ENCODE measurements around the gene C3orf20. TPM values are rescaled to one million over a fixed set of nuclear protein-coding genes. Genes with fewer than 3 reads are reported as not detected.

Gene C3orf20
- total RNA-seq, 2 donors from 2014 or later: 0.16 to 0.45 TPM

- H3K4me3 Mint-ChIP-seq: no peak overlapping the region
- H3K4me1 Mint-ChIP-seq: no peaks in the 10 kb centered on the region
- H3K36me3 Mint-ChIP-seq (ENCODE audit: low read depth): no peaks in the 10 kb centered on the region
- H3K27ac Mint-ChIP-seq: no peak overlapping the region
- peaks cover 17% of the 10 kb centered on the region for H3K27me3 Mint-ChIP-seq
- H3K9me3 Mint-ChIP-seq: peaks cover 3% of the 10 kb centered on the region
- ATAC-seq (replicated peaks): no peak
These were observed 25.9 kb downstream of the C3orf20 start for GRCh38 chr3:14700891-14701290.

- Mint-ChIP-seq H3K27ac (no peak overlapping the region), H3K9me3 (peaks cover 3% of the 10 kb centered on the region), H3K27me3 (peaks cover 17% of the 10 kb centered on the region), H3K36me3 (ENCODE audit: low read depth) (no peaks in the 10 kb centered on the region), H3K4me1 (no peaks in the 10 kb centered on the region), H3K4me3 (no peak overlapping the region)
- no peak for ATAC-seq (replicated peaks)
These were observed 26.7 kb downstream of the C3orf20 start for GRCh38 chr3:14701676-14702075.

- no peaks in the 10 kb centered on the region for H3K36me3 Mint-ChIP-seq (ENCODE audit: low read depth)
- no peaks in the 10 kb centered on the region for H3K4me1 Mint-ChIP-seq
- peaks cover 11% of the 10 kb centered on the region for H3K27me3 Mint-ChIP-seq
- no peak overlapping the region for H3K27ac Mint-ChIP-seq
- ATAC-seq (replicated peaks): no peak
- no peak overlapping the region for H3K4me3 Mint-ChIP-seq
- H3K9me3 Mint-ChIP-seq: peaks cover under 1% of the 10 kb centered on the region
These were observed 28.3 kb downstream of the C3orf20 start for GRCh38 chr3:14703128-14703750.

DNA sequence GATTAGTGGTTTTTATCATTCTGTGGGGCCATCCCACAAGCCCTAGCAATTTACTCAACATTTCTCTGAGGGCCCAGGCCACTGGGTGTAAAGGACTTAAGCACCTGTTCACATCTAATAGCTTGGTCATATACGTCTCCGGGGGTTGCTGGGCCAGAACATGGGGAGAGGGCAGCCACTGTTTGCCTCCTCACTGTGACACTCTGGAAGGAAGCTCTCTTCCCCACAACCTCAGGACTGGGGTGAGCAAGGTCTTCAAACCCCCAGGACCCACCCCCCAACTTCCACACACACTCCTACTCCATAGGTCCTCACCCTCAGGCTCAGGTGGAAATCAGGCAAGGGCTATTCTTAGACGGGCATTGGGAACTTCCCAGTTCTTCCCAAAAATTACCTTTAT is 28.9 kb downstream of the C3orf20 start:
- Mint-ChIP-seq H3K27me3 (peaks cover 10% of the 10 kb centered on the region), H3K4me3 (no peak overlapping the region), H3K4me1 (no peaks in the 10 kb centered on the region), H3K27ac (no peak overlapping the region), H3K36me3 (ENCODE audit: low read depth) (no peaks in the 10 kb centered on the region), H3K9me3 (no peaks in the 10 kb centered on the region)
- no peak for ATAC-seq (replicated peaks)

GRCh38 chr3:14706096-14706495 is 31.2 kb downstream of the C3orf20 start:
- Mint-ChIP-seq H3K4me1 (no peaks in the 10 kb centered on the region), H3K36me3 (ENCODE audit: low read depth) (no peaks in the 10 kb centered on the region), H3K9me3 (peaks cover 7% of the 10 kb centered on the region), H3K4me3 (no peak overlapping the region), H3K27ac (no peak overlapping the region), H3K27me3 (peaks cover 4% of the 10 kb centered on the region)
- ATAC-seq (replicated peaks): no peak

DNA sequence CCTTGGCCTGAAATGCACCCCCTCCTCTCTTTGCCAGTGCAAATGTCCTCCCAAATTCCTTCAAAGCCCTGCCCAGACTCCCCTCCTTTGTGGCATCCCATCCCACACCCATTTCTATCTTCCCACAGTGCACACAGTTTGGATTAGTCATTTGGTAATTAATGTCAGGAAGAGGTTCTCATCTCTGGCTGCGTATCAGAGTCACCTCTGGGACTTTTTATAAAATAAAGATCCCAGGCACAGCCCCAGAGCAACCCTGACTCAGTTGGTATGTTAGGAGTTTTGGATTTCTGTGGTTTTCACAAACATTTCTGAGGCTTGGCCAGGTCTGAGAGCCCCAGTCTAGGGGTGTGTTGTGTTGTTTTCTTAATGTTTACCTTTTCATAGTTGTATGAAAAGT is 41.6 kb downstream of the C3orf20 start:
- H3K27me3 Mint-ChIP-seq: peaks cover 31% of the 10 kb centered on the region
- no peak overlapping the region for H3K4me3 Mint-ChIP-seq
- no peaks in the 10 kb centered on the region for H3K4me1 Mint-ChIP-seq
- ATAC-seq (replicated peaks): no peak
- peaks cover 6% of the 10 kb centered on the region for H3K9me3 Mint-ChIP-seq
- no peaks in the 10 kb centered on the region for H3K36me3 Mint-ChIP-seq (ENCODE audit: low read depth)
- no peak overlapping the region for H3K27ac Mint-ChIP-seq

- H3K9me3 Mint-ChIP-seq: peaks cover 6% of the 10 kb centered on the region
- no peak overlapping the region for H3K27ac Mint-ChIP-seq
- ATAC-seq (replicated peaks): no peak
- H3K36me3 Mint-ChIP-seq (ENCODE audit: low read depth): no peaks in the 10 kb centered on the region
- H3K27me3 Mint-ChIP-seq: peaks cover 28% of the 10 kb centered on the region
- H3K4me1 Mint-ChIP-seq: no peaks in the 10 kb centered on the region
- no peak overlapping the region for H3K4me3 Mint-ChIP-seq
These were observed 42.4 kb downstream of the C3orf20 start for GRCh38 chr3:14717307-14717706.

DNA sequence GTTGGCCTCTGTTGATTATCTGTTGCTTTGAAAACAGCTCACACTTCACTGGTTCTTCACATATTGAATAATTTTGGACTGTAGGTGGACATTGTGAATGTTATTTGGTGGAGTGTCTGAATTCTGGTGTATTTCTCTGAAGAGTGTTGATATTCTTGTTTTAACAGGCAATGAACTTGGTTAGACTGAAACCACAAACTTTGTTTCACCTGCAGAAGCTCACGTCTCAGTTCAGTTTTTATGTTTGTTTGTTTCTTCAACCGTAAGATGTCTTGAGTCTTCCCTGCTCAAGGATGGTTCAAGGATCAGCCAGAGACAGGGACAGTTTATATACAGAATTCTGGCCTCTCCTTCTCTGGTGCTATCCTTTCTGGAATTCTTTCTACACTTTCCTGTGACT is 43.6 kb downstream of the C3orf20 start:
- Mint-ChIP-seq H3K4me1 (no peaks in the 10 kb centered on the region), H3K36me3 (ENCODE audit: low read depth) (no peaks in the 10 kb centered on the region), H3K27me3 (peaks cover 23% of the 10 kb centered on the region), H3K9me3 (no peaks in the 10 kb centered on the region), H3K4me3 (no peak overlapping the region), H3K27ac (no peak overlapping the region)
- no peak for ATAC-seq (replicated peaks)

DNA sequence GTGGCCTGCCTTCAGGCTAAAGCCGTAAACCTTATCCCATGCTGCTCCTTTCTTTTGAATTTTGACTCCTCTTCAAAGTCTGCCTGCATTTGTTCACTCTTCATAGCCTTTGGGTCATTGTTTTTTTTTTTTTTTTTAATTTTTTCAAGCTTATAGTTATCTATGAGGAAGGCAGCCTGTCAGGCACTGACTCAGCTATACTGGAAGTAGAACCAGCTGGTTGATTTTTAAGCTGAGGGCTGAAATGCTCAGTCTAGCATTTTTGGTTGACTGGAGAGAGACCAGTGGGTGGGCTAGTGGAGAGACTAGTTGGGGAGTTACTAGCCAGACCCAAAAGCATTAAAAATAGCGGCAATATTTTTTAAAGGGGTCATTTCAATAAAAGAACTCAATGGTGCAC is 44.1 kb downstream of the C3orf20 start:
- Mint-ChIP-seq H3K27ac (no peak overlapping the region), H3K27me3 (peaks cover 23% of the 10 kb centered on the region), H3K4me1 (no peaks in the 10 kb centered on the region), H3K9me3 (no peaks in the 10 kb centered on the region), H3K4me3 (no peak overlapping the region), H3K36me3 (ENCODE audit: low read depth) (no peaks in the 10 kb centered on the region)
- ATAC-seq (replicated peaks): no peak

GRCh38 chr3:14721126-14721864 is 46.4 kb downstream of the C3orf20 start:
- H3K36me3 Mint-ChIP-seq (ENCODE audit: low read depth): no peaks in the 10 kb centered on the region
- H3K27ac Mint-ChIP-seq: no peak overlapping the region
- H3K27me3 Mint-ChIP-seq: peaks cover 23% of the 10 kb centered on the region
- ATAC-seq (replicated peaks): no peak
- no peaks in the 10 kb centered on the region for H3K4me1 Mint-ChIP-seq
- no peaks in the 10 kb centered on the region for H3K9me3 Mint-ChIP-seq
- no peak overlapping the region for H3K4me3 Mint-ChIP-seq

- no peaks in the 10 kb centered on the region for H3K9me3 Mint-ChIP-seq
- no peak overlapping the region for H3K4me3 Mint-ChIP-seq
- H3K27me3 Mint-ChIP-seq: peaks cover 8% of the 10 kb centered on the region
- no peak for ATAC-seq (replicated peaks)
- H3K4me1 Mint-ChIP-seq: no peaks in the 10 kb centered on the region
- H3K36me3 Mint-ChIP-seq (ENCODE audit: low read depth): no peaks in the 10 kb centered on the region
- H3K27ac Mint-ChIP-seq: no peak overlapping the region
These were observed 50.1 kb downstream of the C3orf20 start for GRCh38 chr3:14725013-14725412.

DNA sequence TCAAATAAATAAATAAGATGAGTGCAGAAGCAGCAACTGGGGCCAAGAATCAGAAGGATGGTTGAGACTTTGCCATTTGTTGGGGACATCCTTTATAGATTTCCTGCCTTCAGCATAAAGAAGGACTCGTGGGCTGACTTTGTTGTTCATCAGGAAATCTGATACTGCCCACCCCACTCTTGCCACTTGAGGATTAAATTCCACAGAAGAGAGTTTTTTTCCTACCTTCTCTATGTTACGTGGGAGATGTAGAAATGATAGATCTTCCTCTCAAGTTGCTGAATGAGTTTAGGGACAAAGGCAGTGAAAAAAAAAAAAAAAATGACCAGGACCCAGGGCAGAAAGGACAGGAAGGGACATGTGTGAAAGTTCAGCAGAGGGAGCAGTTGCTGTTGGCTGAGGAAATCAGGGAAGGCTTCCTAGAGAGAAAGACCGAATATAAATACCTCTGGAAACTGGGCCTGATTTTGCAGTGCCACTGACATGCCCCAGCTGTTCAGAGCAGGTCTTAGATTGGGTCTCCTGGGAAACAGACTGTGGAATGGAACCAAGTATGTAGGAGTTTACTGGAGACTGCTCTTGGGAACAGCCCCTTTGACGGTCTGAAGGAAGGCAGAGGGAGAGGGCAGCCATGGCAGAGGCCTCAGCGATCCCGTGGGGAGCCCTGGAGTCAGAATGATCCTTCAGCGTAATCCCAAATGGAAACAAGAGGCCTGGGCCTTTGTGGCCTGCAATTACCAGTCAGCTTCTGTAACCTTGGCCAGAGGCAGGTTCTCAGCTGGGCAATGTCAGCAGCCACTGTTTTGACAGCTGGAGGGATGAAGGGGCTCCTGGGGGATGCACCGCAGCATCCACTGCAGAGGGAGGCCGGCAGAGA is 50.9 kb downstream of the C3orf20 start:
- Mint-ChIP-seq H3K9me3 (no peaks in the 10 kb centered on the region), H3K4me3 (no peak overlapping the region), H3K4me1 (no peaks in the 10 kb centered on the region), H3K36me3 (ENCODE audit: low read depth) (no peaks in the 10 kb centered on the region), H3K27ac (no peak overlapping the region), H3K27me3 (peaks cover under 1% of the 10 kb centered on the region)
- no peak for ATAC-seq (replicated peaks)

DNA sequence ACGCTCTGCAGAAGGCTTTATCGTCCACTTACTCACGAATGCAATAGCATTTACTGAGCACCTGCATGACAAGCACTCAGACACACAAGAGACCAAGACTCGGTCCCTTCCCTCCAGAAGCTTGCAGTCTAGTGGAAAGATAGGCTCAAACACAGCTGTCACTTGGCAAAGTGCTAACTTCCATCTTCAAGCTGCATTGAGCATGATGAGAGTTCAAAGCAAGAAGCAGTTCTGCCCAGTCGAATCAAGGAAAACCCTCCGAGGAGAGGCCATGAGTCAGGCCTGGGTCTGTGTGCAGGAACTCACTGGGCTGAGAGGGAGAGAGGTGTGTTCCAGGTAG is 51.5 kb downstream of the C3orf20 start:
- ATAC-seq (replicated peaks): no peak
- H3K27ac Mint-ChIP-seq: no peak overlapping the region
- no peaks in the 10 kb centered on the region for H3K27me3 Mint-ChIP-seq
- H3K4me1 Mint-ChIP-seq: no peaks in the 10 kb centered on the region
- no peak overlapping the region for H3K4me3 Mint-ChIP-seq
- H3K36me3 Mint-ChIP-seq (ENCODE audit: low read depth): no peaks in the 10 kb centered on the region
- H3K9me3 Mint-ChIP-seq: no peaks in the 10 kb centered on the region

DNA sequence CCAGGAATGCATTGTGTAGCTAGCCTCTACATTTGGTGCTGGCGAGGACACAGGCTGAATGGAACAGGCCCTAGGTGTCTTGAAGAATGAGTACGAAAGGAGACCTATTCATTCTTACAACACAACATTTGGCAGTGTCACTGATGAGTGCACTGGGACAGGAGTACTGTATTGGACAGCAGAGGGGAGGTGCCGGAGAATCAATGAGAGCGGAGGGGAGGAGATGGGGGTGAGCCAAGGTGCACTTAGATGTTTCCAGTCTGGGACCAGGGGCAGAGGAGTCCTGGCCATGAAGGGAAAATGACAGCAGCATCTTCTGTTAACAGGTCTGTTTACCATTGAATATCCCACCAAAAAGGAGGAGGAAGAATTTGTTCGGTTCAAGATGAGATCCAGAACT is 53.2 kb downstream of the C3orf20 start:
- Mint-ChIP-seq H3K36me3 (ENCODE audit: low read depth) (no peaks in the 10 kb centered on the region), H3K4me3 (no peak overlapping the region), H3K9me3 (no peaks in the 10 kb centered on the region), H3K4me1 (no peaks in the 10 kb centered on the region), H3K27ac (no peak overlapping the region), H3K27me3 (no peaks in the 10 kb centered on the region)
- no peak for ATAC-seq (replicated peaks)

Data from activated T-helper 17 cell treated with anti-CD3 and anti-CD28 coated beads, Interleukin-2, amount 50 U/mL, for 72 hours (primary cell).